Vagina (tissue), 2 donors: Measurements from ENCODE around the gene NR1H4.

ENCODE experiments used
- CTCF ChIP-seq, 3 experiments: fragments of 450-650 bp in 2 of 3; fragments of 200-600 bp in 1 of 3; sonication (generic) in 1 of 3; IDR thresholded peaks; one replicate each; pipeline ENCODE4 v1.5.1; 2017 to 2019; ENCODE audit warnings: antibody characterized with exemption in 3 of 3, mild to moderate bottlenecking in 2 of 3, moderate library complexity in 2 of 3
- POLR2AphosphoS5 ChIP-seq, 2 donors: sonication (generic); formaldehyde crosslinking; IDR thresholded peaks; one replicate each; pipeline ENCODE4 v1.9.0; 2017; ENCODE audit warnings: antibody characterized with exemption in 2 of 2, mild to moderate bottlenecking in 2 of 2, low read depth in 1 of 2; ENCODE audit not compliant: insufficient read depth in 1 of 2

GRCh38 chr12:100447381-100447780, 26.3 kb upstream of the NR1H4 start:
- no peak for TF ChIP-seq CTCF (IDR thresholded peaks at IDR 0.05)
- no peak for TF ChIP-seq POLR2AphosphoS5 (IDR thresholded peaks at IDR 0.05; ENCODE audit: insufficient read depth in 1 of 2, low read depth in 1 of 2)
